Measurements from ENCODE around the gene XCL1. TPM values are rescaled to one million over a fixed set of nuclear protein-coding genes. Genes with fewer than 3 reads are reported as not detected.

XCL1 gene
- total and polyA plus RNA-seq, 2 experiments from 2014 or later = 0.24 TPM; not detected in 1

DNA sequence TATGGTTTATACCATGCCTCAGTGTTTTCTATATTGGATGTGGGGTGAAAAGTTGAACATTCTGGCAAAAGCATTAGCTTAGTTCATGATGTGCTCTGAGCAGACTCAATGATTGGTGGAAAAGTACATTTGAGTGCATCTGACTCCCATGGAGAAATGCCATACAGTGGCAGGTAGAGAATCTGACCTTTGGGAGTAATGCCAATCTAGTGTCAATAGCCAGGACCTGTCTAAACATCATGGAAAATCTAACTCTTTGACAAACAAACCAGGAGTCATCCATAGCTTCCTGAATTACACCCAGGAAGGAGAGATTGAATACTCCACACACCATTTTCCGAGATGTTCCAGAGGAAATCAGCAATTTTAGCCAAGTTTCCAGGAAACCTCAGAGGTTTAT lies 51.0 kb downstream of the XCL1 start (continued):
- TF ChIP-seq, protein P1, sequence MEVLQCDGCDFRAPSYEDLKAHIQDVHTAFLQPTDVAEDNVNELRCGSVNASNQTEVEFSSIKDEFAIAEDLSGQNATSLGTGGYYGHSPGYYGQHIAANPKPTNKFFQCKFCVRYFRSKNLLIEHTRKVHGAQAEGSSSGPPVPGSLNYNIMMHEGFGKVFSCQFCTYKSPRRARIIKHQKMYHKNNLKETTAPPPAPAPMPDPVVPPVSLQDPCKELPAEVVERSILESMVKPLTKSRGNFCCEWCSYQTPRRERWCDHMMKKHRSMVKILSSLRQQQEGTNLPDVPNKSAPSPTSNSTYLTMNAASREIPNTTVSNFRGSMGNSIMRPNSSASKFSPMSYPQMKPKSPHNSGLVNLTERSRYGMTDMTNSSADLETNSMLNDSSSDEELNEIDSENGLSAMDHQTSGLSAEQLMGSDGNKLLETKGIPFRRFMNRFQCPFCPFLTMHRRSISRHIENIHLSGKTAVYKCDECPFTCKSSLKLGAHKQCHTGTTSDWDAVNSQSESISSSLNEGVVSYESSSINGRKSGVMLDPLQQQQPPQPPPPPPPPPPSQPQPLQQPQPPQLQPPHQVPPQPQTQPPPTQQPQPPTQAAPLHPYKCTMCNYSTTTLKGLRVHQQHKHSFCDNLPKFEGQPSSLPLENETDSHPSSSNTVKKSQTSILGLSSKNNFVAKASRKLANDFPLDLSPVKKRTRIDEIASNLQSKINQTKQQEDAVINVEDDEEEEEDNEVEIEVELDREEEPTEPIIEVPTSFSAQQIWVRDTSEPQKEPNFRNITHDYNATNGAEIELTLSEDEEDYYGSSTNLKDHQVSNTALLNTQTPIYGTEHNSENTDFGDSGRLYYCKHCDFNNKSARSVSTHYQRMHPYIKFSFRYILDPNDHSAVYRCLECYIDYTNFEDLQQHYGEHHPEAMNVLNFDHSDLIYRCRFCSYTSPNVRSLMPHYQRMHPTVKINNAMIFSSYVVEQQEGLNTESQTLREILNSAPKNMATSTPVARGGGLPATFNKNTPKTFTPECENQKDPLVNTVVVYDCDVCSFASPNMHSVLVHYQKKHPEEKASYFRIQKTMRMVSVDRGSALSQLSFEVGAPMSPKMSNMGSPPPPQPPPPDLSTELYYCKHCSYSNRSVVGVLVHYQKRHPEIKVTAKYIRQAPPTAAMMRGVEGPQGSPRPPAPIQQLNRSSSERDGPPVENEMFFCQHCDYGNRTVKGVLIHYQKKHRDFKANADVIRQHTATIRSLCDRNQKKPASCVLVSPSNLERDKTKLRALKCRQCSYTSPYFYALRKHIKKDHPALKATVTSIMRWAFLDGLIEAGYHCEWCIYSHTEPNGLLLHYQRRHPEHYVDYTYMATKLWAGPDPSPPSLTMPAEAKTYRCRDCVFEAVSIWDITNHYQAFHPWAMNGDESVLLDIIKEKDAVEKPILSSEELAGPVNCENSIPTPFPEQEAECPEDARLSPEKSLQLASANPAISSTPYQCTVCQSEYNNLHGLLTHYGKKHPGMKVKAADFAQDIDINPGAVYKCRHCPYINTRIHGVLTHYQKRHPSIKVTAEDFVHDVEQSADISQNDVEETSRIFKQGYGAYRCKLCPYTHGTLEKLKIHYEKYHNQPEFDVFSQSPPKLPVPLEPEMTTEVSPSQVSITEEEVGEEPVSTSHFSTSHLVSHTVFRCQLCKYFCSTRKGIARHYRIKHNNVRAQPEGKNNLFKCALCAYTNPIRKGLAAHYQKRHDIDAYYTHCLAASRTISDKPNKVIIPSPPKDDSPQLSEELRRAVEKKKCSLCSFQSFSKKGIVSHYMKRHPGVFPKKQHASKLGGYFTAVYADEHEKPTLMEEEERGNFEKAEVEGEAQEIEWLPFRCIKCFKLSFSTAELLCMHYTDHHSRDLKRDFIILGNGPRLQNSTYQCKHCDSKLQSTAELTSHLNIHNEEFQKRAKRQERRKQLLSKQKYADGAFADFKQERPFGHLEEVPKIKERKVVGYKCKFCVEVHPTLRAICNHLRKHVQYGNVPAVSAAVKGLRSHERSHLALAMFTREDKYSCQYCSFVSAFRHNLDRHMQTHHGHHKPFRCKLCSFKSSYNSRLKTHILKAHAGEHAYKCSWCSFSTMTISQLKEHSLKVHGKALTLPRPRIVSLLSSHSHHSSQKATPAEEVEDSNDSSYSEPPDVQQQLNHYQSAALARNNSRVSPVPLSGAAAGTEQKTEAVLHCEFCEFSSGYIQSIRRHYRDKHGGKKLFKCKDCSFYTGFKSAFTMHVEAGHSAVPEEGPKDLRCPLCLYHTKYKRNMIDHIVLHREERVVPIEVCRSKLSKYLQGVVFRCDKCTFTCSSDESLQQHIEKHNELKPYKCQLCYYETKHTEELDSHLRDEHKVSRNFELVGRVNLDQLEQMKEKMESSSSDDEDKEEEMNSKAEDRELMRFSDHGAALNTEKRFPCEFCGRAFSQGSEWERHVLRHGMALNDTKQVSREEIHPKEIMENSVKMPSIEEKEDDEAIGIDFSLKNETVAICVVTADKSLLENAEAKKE (CRISPR knock-in tag; IDR thresholded peaks at IDR 0.05) = no peak
- TF ChIP-seq, protein P2, sequence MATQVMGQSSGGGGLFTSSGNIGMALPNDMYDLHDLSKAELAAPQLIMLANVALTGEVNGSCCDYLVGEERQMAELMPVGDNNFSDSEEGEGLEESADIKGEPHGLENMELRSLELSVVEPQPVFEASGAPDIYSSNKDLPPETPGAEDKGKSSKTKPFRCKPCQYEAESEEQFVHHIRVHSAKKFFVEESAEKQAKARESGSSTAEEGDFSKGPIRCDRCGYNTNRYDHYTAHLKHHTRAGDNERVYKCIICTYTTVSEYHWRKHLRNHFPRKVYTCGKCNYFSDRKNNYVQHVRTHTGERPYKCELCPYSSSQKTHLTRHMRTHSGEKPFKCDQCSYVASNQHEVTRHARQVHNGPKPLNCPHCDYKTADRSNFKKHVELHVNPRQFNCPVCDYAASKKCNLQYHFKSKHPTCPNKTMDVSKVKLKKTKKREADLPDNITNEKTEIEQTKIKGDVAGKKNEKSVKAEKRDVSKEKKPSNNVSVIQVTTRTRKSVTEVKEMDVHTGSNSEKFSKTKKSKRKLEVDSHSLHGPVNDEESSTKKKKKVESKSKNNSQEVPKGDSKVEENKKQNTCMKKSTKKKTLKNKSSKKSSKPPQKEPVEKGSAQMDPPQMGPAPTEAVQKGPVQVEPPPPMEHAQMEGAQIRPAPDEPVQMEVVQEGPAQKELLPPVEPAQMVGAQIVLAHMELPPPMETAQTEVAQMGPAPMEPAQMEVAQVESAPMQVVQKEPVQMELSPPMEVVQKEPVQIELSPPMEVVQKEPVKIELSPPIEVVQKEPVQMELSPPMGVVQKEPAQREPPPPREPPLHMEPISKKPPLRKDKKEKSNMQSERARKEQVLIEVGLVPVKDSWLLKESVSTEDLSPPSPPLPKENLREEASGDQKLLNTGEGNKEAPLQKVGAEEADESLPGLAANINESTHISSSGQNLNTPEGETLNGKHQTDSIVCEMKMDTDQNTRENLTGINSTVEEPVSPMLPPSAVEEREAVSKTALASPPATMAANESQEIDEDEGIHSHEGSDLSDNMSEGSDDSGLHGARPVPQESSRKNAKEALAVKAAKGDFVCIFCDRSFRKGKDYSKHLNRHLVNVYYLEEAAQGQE (IDR thresholded peaks at IDR 0.05; ENCODE audit: unreplicated experiment) = no peak

GRCh38 chr1:168628807-168629206 lies 52.4 kb downstream of the XCL1 start:
- Histone ChIP-seq H3K27me3 (ENCODE audit: insufficient read depth) (no peaks in the 10 kb centered on the region), H3K4me1 (ENCODE audit: insufficient read depth) (no peaks in the 10 kb centered on the region), H2AFZ (no peak overlapping the region), H3K4me3 (no peak overlapping the region), H4K20me1 (replicated peaks; ENCODE audit: insufficient read depth) (no peaks in the 10 kb centered on the region), H3K36me3 (ENCODE audit: insufficient read depth) (no peaks in the 10 kb centered on the region), H3K4me2 (no peak overlapping the region), H3K79me2 (replicated peaks; ENCODE audit: insufficient read depth) (no peaks in the 10 kb centered on the region), H3F3A (replicated peaks; ENCODE audit: low read depth) (no peaks in the 10 kb centered on the region), H3K9me2 (ENCODE audit: insufficient read depth) (0 out of 2 replicates have a peak, but pooled peaks cover 4% of the 10 kb centered on the region), H3K27ac (ENCODE audit: low read depth) (no peak overlapping the region)
- Mint-ChIP-seq H3K27ac (no peak overlapping the region), H3K36me3 (ENCODE audit: low read depth) (no peaks in the 10 kb centered on the region), H3K9me3 (no peaks in the 10 kb centered on the region), H3K27me3 (ENCODE audit: insufficient read depth, low read depth, poor library complexity) (peaks cover 3% of the 10 kb centered on the region), H3K4me3 (no peak overlapping the region), H3K4me1 (peaks cover 10% of the 10 kb centered on the region)
- no peak for ATAC-seq
- DNase-seq (ENCODE audit: low spot score) = no peak
- TF ChIP-seq JUNB (IDR thresholded peaks at IDR 0.05; ENCODE audit: unreplicated experiment) (no peak), EZH2 (IDR thresholded peaks at IDR 0.05; ENCODE audit: low read depth, unreplicated experiment) (no peak), EZH2phosphoT487 (IDR thresholded peaks at IDR 0.05; ENCODE audit: unreplicated experiment) (no peak), CREB1 (CRISPR knock-in tag; IDR thresholded peaks at IDR 0.05; ENCODE audit: low read depth) (no peak)
- TF ChIP-seq, protein P1 (CRISPR knock-in tag; IDR thresholded peaks at IDR 0.05) = no peak

Measured in GM23338 (cell line).